A549 (cell line): ENCODE data around the gene TFAM. TPM values are rescaled to one million over a fixed set of nuclear protein-coding genes. Genes with fewer than 3 reads are reported as not detected.

Experiments used
- ATAC-seq, 2 experiments: fragments of 200-7000 bp in 1 of 2; fragments of >200 bp in 1 of 2; cut with Nextera tagmentation in 1 of 2; cut with Tn5 transposase in 1 of 2; 3 replicates each; pipeline versions ENCODE4 v1.8.0 to v1.9.1; 2018 to 2020; ENCODE audit warnings: mild to moderate bottlenecking in 1 of 2, moderate library complexity in 1 of 2
- CTCF ChIA-PET: fragments of 300-600 bp; sonication (Branson Sonifier 250); formaldehyde crosslinking; extraction: SDS; loops from one replicate; lab custom pipeline; 2021; ENCODE audit warnings: antibody characterized with exemption, inconsistent platforms; lab: Yijun Ruan, JAX
- POLR2A ChIA-PET: fragments of 350-600 bp; formaldehyde crosslinking; extraction: SDS; loops from one replicate; lab custom pipeline; 2021; ENCODE audit warnings: antibody characterized with exemption, inconsistent platforms; lab: Yijun Ruan, JAX
- DNase-seq, 2 experiments: peaks; one replicate each; pipeline versions ENCODE4 v3.0.0 to v3.0.0-alpha.2; 2011 to 2016; ENCODE audit warnings: low read depth in 1 of 2, low spot score in 1 of 2
- FAIRE-seq: peaks from 2 replicates; lab custom pipeline; 2011; peaks lifted over from hg19 to GRCh38; lab: Jason Lieb, UNC
- H3K27ac ChIP-seq, 2 experiments: fragments of >200 bp; sonication (Bioruptor Twin); formaldehyde crosslinking; 3 replicates each; pipeline ENCODE4 v1.5.1; 2016 to 2017
- H3K4me1 ChIP-seq: fragments of >200 bp; sonication (Bioruptor Twin); formaldehyde crosslinking; 3 replicates; pipeline ENCODE4 v1.6.1; 2016
- H3K4me2 ChIP-seq: fragments of >200 bp; sonication (Bioruptor Twin); formaldehyde crosslinking; 3 replicates; pipeline ENCODE4 v1.6.1; 2016
- H3K4me3 ChIP-seq: fragments of >200 bp; sonication (Bioruptor Twin); formaldehyde crosslinking; 3 replicates; pipeline ENCODE4 v1.5.1; 2016
- H3K9me3 ChIP-seq: fragments of >200 bp; sonication (Bioruptor Twin); formaldehyde crosslinking; 3 replicates; pipeline ENCODE4 v1.6.1; 2016
- BCL3 ChIP-seq: fragments of >200 bp; sonication (Bioruptor Twin); formaldehyde crosslinking; IDR thresholded peaks from 3 replicates; pipeline ENCODE4 v1.6.1; 2016
- CBX8 ChIP-seq: fragments of 200-600 bp; sonication (generic); IDR thresholded peaks from 2 replicates; pipeline ENCODE4 v1.6.1; 2016
- CHD2 ChIP-seq: fragments of 150-350 bp; IDR thresholded peaks from 2 replicates; pipeline ENCODE4 v1.6.1; 2014; ENCODE audit warnings: low read length; ENCODE audit not compliant: partially characterized antibody
- CTCF ChIP-seq: fragments of >200 bp; sonication (Bioruptor Twin); formaldehyde crosslinking; IDR thresholded peaks from 3 replicates; pipeline ENCODE4 v1.5.1; 2016
- EHMT2 ChIP-seq: fragments of 200-600 bp; sonication (generic); IDR thresholded peaks from 2 replicates; pipeline ENCODE4 v1.6.1; 2016; ENCODE audit warnings: antibody characterized with exemption, low read depth, mild to moderate bottlenecking, moderate library complexity
- FOSL2 ChIP-seq, 2 experiments: fragments of 450-650 bp in 1 of 2; fragments of >200 bp in 1 of 2; sonication (Bioruptor Twin) in 1 of 2; formaldehyde crosslinking; IDR thresholded peaks; 2 replicates each; pipeline versions ENCODE4 v1.5.0 to v1.6.1; 2016 to 2020; ENCODE audit warnings: mild to moderate bottlenecking in 1 of 2, moderate library complexity in 1 of 2
- FOXS1 ChIP-seq: fragments of 250-450 bp; sonication (Bioruptor Pico); IDR thresholded peaks from 2 replicates; pipeline ENCODE4 v1.5.0; 2020; ENCODE audit warnings: mild to moderate bottlenecking, moderate library complexity
- HEYL ChIP-seq: fragments of 250-450 bp; sonication (Bioruptor Pico); IDR thresholded peaks from 2 replicates; pipeline ENCODE4 v1.8.0; 2021; ENCODE audit warnings: mild to moderate bottlenecking, moderate library complexity
- HOXA7 ChIP-seq: fragments of 250-450 bp; sonication (Bioruptor Pico); IDR thresholded peaks from 2 replicates; pipeline ENCODE4 v1.5.0; 2020; ENCODE audit warnings: mild to moderate bottlenecking, moderate library complexity
- HOXB13 ChIP-seq: fragments of 250-450 bp; sonication (Bioruptor Pico); IDR thresholded peaks from 2 replicates; pipeline ENCODE4 v1.5.0; 2020; ENCODE audit warnings: low read depth, mild to moderate bottlenecking, moderate library complexity
- MAFK ChIP-seq: fragments of 450-650 bp; IDR thresholded peaks from 2 replicates; pipeline ENCODE4 v1.6.1; 2014; ENCODE audit not compliant: partially characterized antibody
- NFE2L2 ChIP-seq: fragments of 150-350 bp; conservative IDR thresholded peaks from 2 replicates; pipeline ENCODE4 v1.6.1; 2014; ENCODE audit warnings: low read length
- RFX5 ChIP-seq: fragments of 450-650 bp; IDR thresholded peaks from 2 replicates; pipeline ENCODE4 v1.7.1; 2014; ENCODE audit warnings: antibody characterized with exemption, mild to moderate bottlenecking, moderate library complexity
- SMC3 ChIP-seq: fragments of >200 bp; sonication (Bioruptor Twin); formaldehyde crosslinking; IDR thresholded peaks from 3 replicates; pipeline ENCODE4 v1.6.1; 2018; ENCODE audit warnings: inconsistent platforms
- TFCP2L1 ChIP-seq: fragments of 250-450 bp; sonication (Bioruptor Pico); IDR thresholded peaks from 2 replicates; pipeline ENCODE4 v1.5.0; 2021; ENCODE audit warnings: mild to moderate bottlenecking
- ZSCAN20 ChIP-seq: fragments of 250-450 bp; sonication (Bioruptor Pico); IDR thresholded peaks from 2 replicates; pipeline ENCODE4 v1.8.0; 2022; ENCODE audit warnings: mild to moderate bottlenecking, moderate library complexity
- WGBS: methylation state at CpG from one replicate; pipeline ENCODE4 v1.1.6; 2017; ENCODE audit errors: missing lambda C conversion rate; 5-methylcytosine and 5-hydroxymethylcytosine counted together
- polyA plus RNA-seq, 4 experiments: library from polyadenylated mRNA; depleted of rRNA in 3 of 4; stranded (reverse); fragments of >200 nt; fragmentation: RNase III in 1 of 4; extraction: RNeasy Plus Mini Kit Qiagen cat#74134 plus additional on column Dnase treatment in 1 of 4; gene quantifications; 2 replicates in 3 of 4; 3 replicates in 1 of 4; pipeline ENCODE4 v1.2.3, GENCODE V29; 2011 to 2017
- TF ChIP-seq, protein P1 (sequence below): fragments of 150-350 bp; IDR thresholded peaks from 2 replicates; pipeline ENCODE4 v1.6.1; 2014; ENCODE audit warnings: low read depth, mild to moderate bottlenecking, low read length
- TF ChIP-seq, protein P2 (sequence below): fragments of >200 bp; sonication (Bioruptor Twin); formaldehyde crosslinking; IDR thresholded peaks from 2 replicates; pipeline ENCODE4 v1.6.1; 2016
- TF ChIP-seq, protein P3 (sequence below): IDR thresholded peaks from 2 replicates; pipeline ENCODE4 v1.6.1; 2012
- TF ChIP-seq, protein P4 (sequence below): IDR thresholded peaks from 2 replicates; pipeline ENCODE4 v1.6.1; 2012; ENCODE audit warnings: low read depth, borderline replicate concordance

The TFAM gene
- polyA plus RNA-seq, 2 of the 4 experiments (the other 2 are of a cell fraction): 61.2 to 66.9 TPM

DNA sequence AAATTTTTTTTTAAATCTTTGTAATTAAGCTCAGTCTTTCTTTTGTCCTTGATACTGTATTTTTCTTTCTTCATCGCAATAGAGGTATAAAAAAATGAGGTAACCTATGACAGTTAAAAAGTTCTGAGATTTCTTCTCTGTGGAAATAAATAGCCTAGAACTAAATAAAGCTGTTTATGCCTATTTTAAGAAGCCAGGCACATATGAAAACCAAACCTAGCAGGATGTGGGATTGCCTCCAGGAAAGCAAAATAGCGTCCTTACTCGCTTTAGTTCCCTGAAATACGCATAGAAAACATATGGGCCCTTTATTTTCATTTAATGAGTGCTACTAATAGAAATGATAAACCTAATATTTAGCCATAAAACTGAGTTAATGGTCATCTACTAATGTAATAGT is 43.8 kb upstream of the TFAM start:
- Histone ChIP-seq H3K27ac (no peak overlapping the region), H3K4me1 (peaks cover 5% of the 10 kb centered on the region; the same call in 2 of the 3 replicates), H3K9me3 (no peaks in the 10 kb centered on the region), H3K4me2 (no peak overlapping the region), H3K4me3 (no peak overlapping the region)
- DNase-seq (no peak), FAIRE-seq (no peak), ATAC-seq (no peak)
- no peak for TF ChIP-seq EHMT2
- TF ChIP-seq CTCF: no peak
- TF ChIP-seq TFCP2L1 (CRISPR knock-in tag): no peak
- no peak for TF ChIP-seq ZSCAN20
- TF ChIP-seq RFX5: no peak
- TF ChIP-seq NFE2L2: no peak
- TF ChIP-seq BCL3: no peak
- TF ChIP-seq, protein P1, sequence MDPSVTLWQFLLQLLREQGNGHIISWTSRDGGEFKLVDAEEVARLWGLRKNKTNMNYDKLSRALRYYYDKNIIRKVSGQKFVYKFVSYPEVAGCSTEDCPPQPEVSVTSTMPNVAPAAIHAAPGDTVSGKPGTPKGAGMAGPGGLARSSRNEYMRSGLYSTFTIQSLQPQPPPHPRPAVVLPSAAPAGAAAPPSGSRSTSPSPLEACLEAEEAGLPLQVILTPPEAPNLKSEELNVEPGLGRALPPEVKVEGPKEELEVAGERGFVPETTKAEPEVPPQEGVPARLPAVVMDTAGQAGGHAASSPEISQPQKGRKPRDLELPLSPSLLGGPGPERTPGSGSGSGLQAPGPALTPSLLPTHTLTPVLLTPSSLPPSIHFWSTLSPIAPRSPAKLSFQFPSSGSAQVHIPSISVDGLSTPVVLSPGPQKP: no peak
- TF ChIP-seq CHD2: no peak
- TF ChIP-seq, protein P2, sequence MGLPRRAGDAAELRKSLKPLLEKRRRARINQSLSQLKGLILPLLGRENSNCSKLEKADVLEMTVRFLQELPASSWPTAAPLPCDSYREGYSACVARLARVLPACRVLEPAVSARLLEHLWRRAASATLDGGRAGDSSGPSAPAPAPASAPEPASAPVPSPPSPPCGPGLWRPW: no peak
- TF ChIP-seq MAFK: no peak
- no peak for TF ChIP-seq HEYL (CRISPR knock-in tag)
- no peak for TF ChIP-seq FOXS1 (CRISPR knock-in tag)
- TF ChIP-seq CBX8: no peak
- TF ChIP-seq HOXA7 (CRISPR knock-in tag): no peak
- POLR2A ChIA-PET: no interaction called here
- CTCF ChIA-PET: interaction anchor here (0.9 to 1.6 kb wide), 3 partner anchors 26 to 50 kb away, joined by 3 to 4 read pairs (median 4); no protein-coding TSS in a partner anchor
- 93% methylated on average over 4 of the region's 4 CpGs for WGBS

DNA sequence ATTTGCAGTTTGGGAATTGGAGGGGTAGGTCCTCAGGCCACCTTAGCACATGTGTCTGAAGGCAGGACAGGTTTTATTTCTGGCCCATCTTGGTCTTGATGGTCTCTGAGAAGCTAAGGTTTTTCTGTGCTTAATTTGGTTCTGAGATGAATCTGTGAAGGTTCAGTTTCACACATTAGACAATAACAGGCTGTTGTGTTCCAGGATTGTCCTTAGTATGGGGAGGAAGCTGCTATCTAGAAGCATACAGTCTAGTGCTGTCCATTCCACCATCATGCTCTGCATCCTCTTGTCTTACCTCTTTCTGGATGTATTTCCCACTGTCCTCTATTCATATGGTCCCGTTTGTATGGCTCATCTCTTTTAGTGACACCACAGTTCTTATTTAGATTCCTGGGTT is 43.3 kb upstream of the TFAM start:
- Histone ChIP-seq H3K4me1 (no peaks in the 10 kb centered on the region), H3K9me3 (no peaks in the 10 kb centered on the region), H3K4me2 (no peak overlapping the region), H3K4me3 (no peak overlapping the region), H3K27ac (no peak overlapping the region)
- ChIA-PET POLR2A (no interaction called here), CTCF (interaction anchor here (0.6 to 1.6 kb wide), 4 partner anchors 10 to 51 kb away, joined by 3 to 5 read pairs (median 4); no protein-coding TSS in a partner anchor)
- FAIRE-seq (peak; percentile 28), ATAC-seq (no peak), DNase-seq (no peak)
- 94% methylated on average over 1 of the region's 1 CpG for WGBS
- TF ChIP-seq SMC3 (no peak), HOXB13 (CRISPR knock-in tag) (no peak), MAFK (no peak), FOSL2 (IDR thresholded peaks at IDR 0.05) (no peak), FOSL2 (CRISPR knock-in tag; IDR thresholded peaks at IDR 0.05) (no peak)
- TF ChIP-seq, protein P3, sequence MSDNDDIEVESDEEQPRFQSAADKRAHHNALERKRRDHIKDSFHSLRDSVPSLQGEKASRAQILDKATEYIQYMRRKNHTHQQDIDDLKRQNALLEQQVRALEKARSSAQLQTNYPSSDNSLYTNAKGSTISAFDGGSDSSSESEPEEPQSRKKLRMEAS: no peak
- TF ChIP-seq, protein P4, sequence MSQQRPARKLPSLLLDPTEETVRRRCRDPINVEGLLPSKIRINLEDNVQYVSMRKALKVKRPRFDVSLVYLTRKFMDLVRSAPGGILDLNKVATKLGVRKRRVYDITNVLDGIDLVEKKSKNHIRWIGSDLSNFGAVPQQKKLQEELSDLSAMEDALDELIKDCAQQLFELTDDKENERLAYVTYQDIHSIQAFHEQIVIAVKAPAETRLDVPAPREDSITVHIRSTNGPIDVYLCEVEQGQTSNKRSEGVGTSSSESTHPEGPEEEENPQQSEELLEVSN: no peak
